NCI-H526 (cell line): ENCODE data around the gene APBB1.

Experiments used
- DNase-seq, 2 experiments: peaks; one replicate each; lab custom pipeline; 2025; lab: John Stamatoyannopoulos, UW

APBB1 gene

GRCh38 chr11:6351782-6352382 lies 67.0 kb downstream of the APBB1 start:
- no peak for DNase-seq

GRCh38 chr11:6350486-6350885 lies 68.4 kb downstream of the APBB1 start:
- no peak for DNase-seq

- no peak for DNase-seq
These were observed 68.9 kb downstream of the APBB1 start for GRCh38 chr11:6350043-6350442.

- DNase-seq = no peak
These were observed 73.5 kb downstream of the APBB1 start for GRCh38 chr11:6345366-6345765.
